H1 (cell line): ENCODE measurements around the gene SOCS6. TPM values are rescaled to one million over a fixed set of nuclear protein-coding genes. Genes with fewer than 3 reads are reported as not detected.

Experiments
- CTCF ChIA-PET: fragments of 300-600 bp; sonication (Branson Sonifier 250); formaldehyde crosslinking; loops from one replicate; lab custom pipeline; 2021; ENCODE audit not compliant: partially characterized antibody; lab: Charles Lee
- POLR2A ChIA-PET: fragments of 300-600 bp; sonication (Branson Sonifier 250); formaldehyde crosslinking; loops from one replicate; lab custom pipeline; 2021; ENCODE audit warnings: inconsistent platforms; ENCODE audit not compliant: partially characterized antibody; lab: Charles Lee
- DNase-seq, 2 experiments: peaks; one replicate each; pipeline versions ENCODE4 v3.0.0 to v3.0.0-alpha.2; 2010 to 2022; ENCODE audit warnings: low spot score in 2 of 2, low read depth in 1 of 2, mixed read lengths in 1 of 2
- FAIRE-seq: peaks from 2 replicates; lab custom pipeline; 2011; peaks lifted over from hg19 to GRCh38; lab: Jason Lieb, UNC
- H2AFZ ChIP-seq: 2 replicates; pipeline ENCODE4 v1.8.1; 2012; ENCODE audit warnings: low read length, inconsistent platforms
- H2AK5ac ChIP-seq: 2 replicates; pipeline ENCODE4 v1.6.1; 2013; ENCODE audit warnings: low read depth, low read length
- H2BK120ac ChIP-seq: replicated peaks from 2 replicates; pipeline ENCODE3; 2013; ENCODE audit warnings: low read depth, low read length, inconsistent platforms
- H2BK12ac ChIP-seq: 2 replicates; pipeline ENCODE4 v1.6.1; 2013; ENCODE audit warnings: low read depth, low read length
- H2BK15ac ChIP-seq: 2 replicates; pipeline ENCODE4 v1.6.1; 2013; ENCODE audit warnings: low read length
- H2BK20ac ChIP-seq: 2 replicates; pipeline ENCODE4 v1.6.1; 2013; ENCODE audit warnings: low read length
- H2BK5ac ChIP-seq: 2 replicates; pipeline ENCODE4 v1.6.1; 2013; ENCODE audit warnings: low read depth, low read length
- H3K14ac ChIP-seq: 2 replicates; pipeline ENCODE4 v1.6.1; 2013; ENCODE audit warnings: inconsistent platforms; ENCODE audit not compliant: insufficient read length
- H3K18ac ChIP-seq: 2 replicates; pipeline ENCODE4 v1.6.1; 2013; ENCODE audit warnings: low read length; ENCODE audit errors: extremely low read depth
- H3K23ac ChIP-seq: 2 replicates; pipeline ENCODE4 v1.6.1; 2013; ENCODE audit warnings: inconsistent platforms; ENCODE audit not compliant: insufficient read length
- H3K23me2 ChIP-seq: 2 replicates; pipeline ENCODE4 v1.6.1; 2013; ENCODE audit warnings: low read depth, low read length
- H3K27ac ChIP-seq: 2 replicates; pipeline ENCODE4 v1.6.1; 2011; ENCODE audit warnings: low read depth, low read length, inconsistent platforms
- H3K27me3 ChIP-seq, 4 experiments: replicated peaks in 1 of 4; 1 replicate in 1 of 4; 2 replicates in 3 of 4; pipeline versions ENCODE4 v1.6.1 to v1.8.1; 2011 to 2013; ENCODE audit warnings: low read length in 3 of 4, mild to moderate bottlenecking in 3 of 4, inconsistent platforms in 2 of 4, mixed read lengths in 2 of 4, moderate library complexity in 1 of 4; ENCODE audit not compliant: control insufficient read depth in 3 of 4, insufficient read depth in 3 of 4; ENCODE audit errors: extremely low read depth in 1 of 4
- H3K36me3 ChIP-seq, 4 experiments: 2 replicates each; pipeline versions ENCODE4 v1.6.1 to v1.8.1; 2011 to 2013; ENCODE audit warnings: mild to moderate bottlenecking in 4 of 4, low read length in 3 of 4, moderate library complexity in 2 of 4, control low read depth in 1 of 4, inconsistent platforms in 1 of 4; ENCODE audit not compliant: insufficient read depth in 4 of 4, control insufficient read depth in 2 of 4
- H3K4ac ChIP-seq: replicated peaks from 2 replicates; pipeline ENCODE3; 2013; ENCODE audit warnings: low read length, low read depth, mixed read lengths, inconsistent platforms; ENCODE audit not compliant: insufficient read length
- H3K4me1 ChIP-seq, 4 experiments: replicated peaks in 1 of 4; 1 replicate in 1 of 4; 2 replicates in 3 of 4; pipeline versions ENCODE4 v1.6.1 to v1.8.1; 2011 to 2013; ENCODE audit warnings: low read length in 3 of 4, inconsistent platforms in 2 of 4, mixed read lengths in 1 of 4; ENCODE audit not compliant: insufficient read depth in 4 of 4, control insufficient read depth in 3 of 4
- H3K4me2 ChIP-seq, 2 experiments: 2 replicates each; pipeline versions ENCODE4 v1.6.1 to v1.8.1; 2011 to 2013; ENCODE audit warnings: low read depth in 2 of 2, low read length in 2 of 2, control low read depth in 1 of 2, inconsistent platforms in 1 of 2, mild to moderate bottlenecking in 1 of 2; ENCODE audit not compliant: insufficient read depth in 1 of 2
- H3K4me3 ChIP-seq, 4 experiments: fragments of 200-600, 300-600 bp in 1 of 4; sonication (generic), shearing (Covaris generic), sonication (Bioruptor Twin) in 1 of 4; 2 replicates each; pipeline versions ENCODE4 v1.5.1 to v1.8.1; 2011 to 2016; ENCODE audit warnings: low read length in 4 of 4, low read depth in 3 of 4, control low read depth in 2 of 4, inconsistent platforms in 2 of 4, mild to moderate bottlenecking in 2 of 4, mixed read lengths in 1 of 4, moderate library complexity in 1 of 4; ENCODE audit not compliant: insufficient read depth in 2 of 4; ENCODE audit errors: extremely low read depth in 1 of 4
- H3K56ac ChIP-seq: replicated peaks from 2 replicates; pipeline ENCODE3; 2013; ENCODE audit warnings: low read depth, mild to moderate bottlenecking, mixed read lengths, low read length, inconsistent platforms; ENCODE audit not compliant: insufficient read length
- H3K79me1 ChIP-seq: 2 replicates; pipeline ENCODE4 v1.6.1; 2013; ENCODE audit warnings: low read depth, low read length, control low read depth
- H3K79me2 ChIP-seq, 2 experiments: 2 replicates each; pipeline versions ENCODE4 v1.6.1 to v1.8.1; 2012 to 2013; ENCODE audit warnings: low read length in 2 of 2, mild to moderate bottlenecking in 2 of 2, inconsistent platforms in 1 of 2; ENCODE audit not compliant: insufficient read depth in 2 of 2, control insufficient read depth in 1 of 2
- H3K9ac ChIP-seq, 4 experiments: replicated peaks in 1 of 4; 1 replicate in 1 of 4; 2 replicates in 3 of 4; pipeline versions ENCODE4 v1.6.1 to v1.8.1; 2011 to 2013; ENCODE audit warnings: low read depth in 3 of 4, low read length in 3 of 4, control low read depth in 2 of 4, mild to moderate bottlenecking in 2 of 4, moderate library complexity in 2 of 4, inconsistent platforms in 1 of 4; ENCODE audit errors: extremely low read depth in 1 of 4
- H3K9me3 ChIP-seq, 2 experiments: 2 replicates each; pipeline versions ENCODE4 v1.6.1 to v1.8.1; 2012 to 2013; ENCODE audit warnings: mild to moderate bottlenecking in 2 of 2, moderate library complexity in 2 of 2, control low read depth in 1 of 2, inconsistent platforms in 1 of 2, low read depth in 1 of 2, low read length in 1 of 2, mixed read lengths in 1 of 2; ENCODE audit not compliant: insufficient read depth in 2 of 2
- H4K20me1 ChIP-seq, 2 experiments: replicated peaks in 1 of 2; 2 replicates each; pipeline versions ENCODE3 to v1.8.1; 2011 to 2013; ENCODE audit warnings: inconsistent platforms in 2 of 2, low read length in 2 of 2, mild to moderate bottlenecking in 1 of 2; ENCODE audit not compliant: insufficient read depth in 2 of 2, control insufficient read depth in 1 of 2
- H4K5ac ChIP-seq: 2 replicates; pipeline ENCODE4 v1.6.1; 2013; ENCODE audit warnings: low read length, low read depth, mixed read lengths, inconsistent platforms; ENCODE audit not compliant: insufficient read length
- H4K8ac ChIP-seq: 2 replicates; pipeline ENCODE4 v1.8.0; 2013; ENCODE audit warnings: mild to moderate bottlenecking, moderate library complexity, low read length, inconsistent platforms; ENCODE audit not compliant: insufficient read depth; ENCODE audit errors: extremely low read depth
- H4K91ac ChIP-seq: replicated peaks from 2 replicates; pipeline ENCODE3; 2013; ENCODE audit warnings: low read length, mixed read lengths, inconsistent platforms; ENCODE audit not compliant: insufficient read length
- GABPA ChIP-seq: IDR thresholded peaks from 2 replicates; pipeline ENCODE4 v1.6.1; 2011; ENCODE audit warnings: mild to moderate bottlenecking, low read length, moderate library complexity, borderline replicate concordance; ENCODE audit not compliant: insufficient read depth
- KDM1A ChIP-seq: fragments of 200-600, 300-600 bp; sonication (generic); IDR thresholded peaks from 2 replicates; pipeline ENCODE4 v1.7.1; 2016; ENCODE audit warnings: mild to moderate bottlenecking, low read length, borderline replicate concordance
- KDM5A ChIP-seq: fragments of 200-600 bp; IDR thresholded peaks from 2 replicates; pipeline ENCODE4 v1.7.1; 2012; ENCODE audit warnings: mild to moderate bottlenecking, low read length, inconsistent platforms, mixed read lengths
- MAX ChIP-seq: IDR thresholded peaks from 2 replicates; pipeline ENCODE4 v1.6.1; 2012; ENCODE audit warnings: inconsistent platforms
- POU5F1 ChIP-seq: IDR thresholded peaks from 2 replicates; pipeline ENCODE4 v1.6.1; 2011; ENCODE audit warnings: low read depth, mild to moderate bottlenecking, low read length, moderate library complexity
- RFX5 ChIP-seq: IDR thresholded peaks from 2 replicates; pipeline ENCODE4 v1.6.1; 2011; ENCODE audit warnings: low read depth, low read length, improper control_type of control experiment, borderline replicate concordance
- SAP30 ChIP-seq: fragments of 300-600 bp; sonication (generic); IDR thresholded peaks from 2 replicates; pipeline ENCODE4 v1.7.1; 2012; ENCODE audit warnings: low read length, moderate library complexity, mild to moderate bottlenecking, inconsistent platforms; ENCODE audit not compliant: insufficient read depth, insufficient replicate concordance
- ZNF274 ChIP-seq: IDR thresholded peaks from 2 replicates; pipeline ENCODE4 v1.7.0; 2012; ENCODE audit warnings: low read length, borderline replicate concordance; ENCODE audit errors: extremely low read depth
- whole genome bisulfite sequencing, 2 experiments: shearing (Covaris generic) in 1 of 2; methylation state at CpG; one replicate each; pipeline versions ENCODE4 v1.1.6 to v1.1.7; 2013 to 2015; ENCODE audit warnings: low lambda C conversion rate in 2 of 2, mixed read lengths in 2 of 2, inconsistent platforms in 1 of 2, low coverage in 1 of 2, missing lambda C conversion rate in 1 of 2; ENCODE audit not compliant: insufficient replicate concordance in 2 of 2, insufficient coverage in 1 of 2, insufficient read length in 1 of 2; ENCODE audit errors: extremely low coverage in 1 of 2, missing lambda C conversion rate in 1 of 2; 5-methylcytosine and 5-hydroxymethylcytosine counted together
- polyA plus RNA-seq, 7 experiments: library from polyadenylated mRNA; depleted of rRNA in 3 of 7; stranded (reverse) in 5 of 7; unstranded in 2 of 7; fragments of >200 nt in 5 of 7; fragments of 200-250 nt in 2 of 7; gene quantifications; 1 replicate in 5 of 7; 2 replicates in 1 of 7; 4 replicates in 1 of 7; pipeline versions ENCODE4 v1.2.1 to v1.2.3, GENCODE V29; 2011 to 2013; ENCODE audit warnings: missing spikeins in 2 of 7, mixed read lengths in 2 of 7
- total RNA-seq: library from RNA; stranded (reverse); fragmentation: NEBNext Ultra II Directional; extraction: Animal tissue kit (Norgen Biotek cat#: 25700); gene quantifications from 2 replicates; pipeline ENCODE4 v1.2.1, GENCODE V29; 2021

Gene SOCS6
- total and polyA plus RNA-seq, 2 of the 8 experiments (the other 6 are each of a cell fraction or from before 2014, with no cell fraction given) = 9.1 to 22.9 TPM

- TF ChIP-seq GABPA (no peak), ZNF274 (no peak), MAX (no peak), KDM1A (no peak), SAP30 (no peak), RFX5 (no peak), KDM5A (no peak), POU5F1 (no peak)
- H3K36me3 ChIP-seq = no peaks in the 10 kb centered on the region; a peak in 1 of 8 replicates
- H4K8ac ChIP-seq = no peak overlapping the region
- no peaks in the 10 kb centered on the region for H3K79me2 ChIP-seq
- H4K5ac ChIP-seq = no peak overlapping the region
- H3K4me3 ChIP-seq = no peak overlapping the region
- H3K23ac ChIP-seq = no peak overlapping the region
- H4K20me1 ChIP-seq = no peaks in the 10 kb centered on the region
- FAIRE-seq (no peak), DNase-seq (no peak)
- no peak overlapping the region for H2BK120ac ChIP-seq
- WGBS, 2 experiments = 74% methylated on average over 2 of the region's 2 CpGs; no CpG with 5 or more reads in 1 of the 2 experiments
- no peaks in the 10 kb centered on the region for H3K9me3 ChIP-seq
- H3K23me2 ChIP-seq = no peaks in the 10 kb centered on the region
- no peak overlapping the region for H2BK12ac ChIP-seq
- H3K79me1 ChIP-seq = no peaks in the 10 kb centered on the region
- no peak overlapping the region for H3K9ac ChIP-seq
- H4K91ac ChIP-seq = no peak overlapping the region
- no peak overlapping the region for H2BK15ac ChIP-seq
- H2BK20ac ChIP-seq = no peak overlapping the region
- no peak overlapping the region for H3K56ac ChIP-seq
- POLR2A ChIA-PET = no interaction called here
- H2AK5ac ChIP-seq = no peak overlapping the region
- H3K27ac ChIP-seq = no peak overlapping the region
- no peak overlapping the region for H3K18ac ChIP-seq
- no peak overlapping the region for H2BK5ac ChIP-seq
- no peak overlapping the region for H3K4me2 ChIP-seq
- H3K4me1 ChIP-seq = peaks cover 2 to 15% (median 9%) of the 10 kb centered on the region in 4 experiments; a peak in 5 of 7 replicates
- no peak overlapping the region for H3K4ac ChIP-seq
- H2AFZ ChIP-seq = no peak overlapping the region
- H3K14ac ChIP-seq = no peak overlapping the region
- no peaks in the 10 kb centered on the region for H3K27me3 ChIP-seq
- CTCF ChIA-PET = no interaction called here
These were observed 75.0 kb downstream of the SOCS6 start for GRCh38 chr18:70363861-70364260.
